ENCODE data around the gene GSTP1. TPM values are rescaled to one million over a fixed set of nuclear protein-coding genes. Genes with fewer than 3 reads are reported as not detected.

Gene GSTP1
- total and polyA plus RNA-seq, 2 of the 8 experiments (the other 6 are each of a cell fraction or from before 2014, with no cell fraction given) = 1,454 to 3,329 TPM

- H3K79me2 ChIP-seq (ENCODE audit: control insufficient read depth in 1 of 2, insufficient read depth in 2 of 2, low read length in 2 of 2) = no peaks in the 10 kb centered on the region
- no peak overlapping the region for H3K14ac ChIP-seq (ENCODE audit: insufficient read length)
- H3K4me3 ChIP-seq (ENCODE audit: extremely low read depth in 1 of 4, insufficient read depth in 2 of 4, low read depth in 3 of 4, low read length in 4 of 4) = peak overlapping the region; percentile 51 to 84 (median 78)
- peak overlapping the region; percentile 37 to 71 (median 50); a peak in 6 of 7 replicates for H3K9ac ChIP-seq (replicated peaks in 1 of 4; ENCODE audit: extremely low read depth in 1 of 4, low read depth in 3 of 4, low read length in 3 of 4)
- peak overlapping the region; percentile 40; the same call in 1 of the 2 replicates for H2BK5ac ChIP-seq (ENCODE audit: low read depth, low read length)
- H2BK20ac ChIP-seq (ENCODE audit: low read length) = no peak overlapping the region
- peak overlapping the region; percentile 39 for H3K56ac ChIP-seq (replicated peaks; ENCODE audit: insufficient read length, low read depth, low read length)
- no peak overlapping the region for H2AFZ ChIP-seq (ENCODE audit: low read length)
- no peaks in the 10 kb centered on the region for H3K9me3 ChIP-seq (ENCODE audit: insufficient read depth in 2 of 2, low read depth in 1 of 2, low read length in 1 of 2)
- H3K27me3 ChIP-seq (replicated peaks in 1 of 4; ENCODE audit: control insufficient read depth in 3 of 4, extremely low read depth in 1 of 4, insufficient read depth in 3 of 4, low read length in 3 of 4) = no peaks in the 10 kb centered on the region; a peak in 1 of 7 replicates
- H2AK5ac ChIP-seq (ENCODE audit: low read depth, low read length) = no peak overlapping the region; the same call in 1 of the 2 replicates
- ChIA-PET CTCF (ENCODE audit: partially characterized antibody) (interaction anchor here (0.6 to 10.1 kb wide), 23 partner anchors 9 to 171 kb away, joined by 3 to 117 read pairs (median 4); partner anchors contain the start of genes CABP2 and TBX10), POLR2A (ENCODE audit: partially characterized antibody) (interaction anchor here (0.6 to 11.7 kb wide), 10 partner anchors 9 to 1733 kb away, joined by 3 to 194 read pairs (median 4); partner anchors contain the start of genes GSTP1 and TBX10)
- H4K5ac ChIP-seq (ENCODE audit: insufficient read length, low read depth, low read length) = no peak overlapping the region
- no peak for FAIRE-seq
- no peak overlapping the region for H2BK15ac ChIP-seq (ENCODE audit: low read length)
- H3K4me2 ChIP-seq (ENCODE audit: insufficient read depth in 1 of 2, low read depth in 2 of 2, low read length in 2 of 2) = peak overlapping the region; percentile 37 to 83
- H3K4me1 ChIP-seq (replicated peaks in 1 of 4; ENCODE audit: control insufficient read depth in 3 of 4, insufficient read depth in 4 of 4, low read length in 3 of 4) = peaks cover 0 to 29% (median 18%) of the 10 kb centered on the region in 4 experiments; a peak in 6 of 7 replicates
- peaks cover 0 to 7% (median 0%) of the 10 kb centered on the region in 4 experiments; a peak in 1 of 8 replicates for H3K36me3 ChIP-seq (ENCODE audit: control insufficient read depth in 2 of 4, insufficient read depth in 4 of 4, low read length in 3 of 4)
- H3K23ac ChIP-seq (ENCODE audit: insufficient read length) = no peak overlapping the region
- no peak overlapping the region for H2BK120ac ChIP-seq (replicated peaks; ENCODE audit: low read depth, low read length)
- peak; percentile 95 to 98 for DNase-seq (ENCODE audit: low read depth in 1 of 2, low spot score in 2 of 2)
- no peak overlapping the region for H4K91ac ChIP-seq (replicated peaks; ENCODE audit: insufficient read length, low read length)
- H2BK12ac ChIP-seq (ENCODE audit: low read depth, low read length) = no peak overlapping the region; the same call in 1 of the 2 replicates
- peaks cover 2% of the 10 kb centered on the region; the same call in 1 of the 2 replicates for H3K23me2 ChIP-seq (ENCODE audit: low read depth, low read length)
- no peaks in the 10 kb centered on the region for H3K79me1 ChIP-seq (ENCODE audit: low read depth, low read length)
- peak overlapping the region; percentile 73 for H3K4ac ChIP-seq (replicated peaks; ENCODE audit: insufficient read length, low read depth, low read length)
- peak overlapping the region; percentile 35; the same call in 1 of the 2 replicates for H3K27ac ChIP-seq (ENCODE audit: low read depth, low read length)
- H4K20me1 ChIP-seq (replicated peaks in 1 of 2; ENCODE audit: control insufficient read depth in 1 of 2, insufficient read depth in 2 of 2, low read length in 2 of 2) = no peaks in the 10 kb centered on the region
- H3K18ac ChIP-seq (ENCODE audit: extremely low read depth, low read length) = peak overlapping the region; percentile 83
- peak overlapping the region; percentile 66 for H4K8ac ChIP-seq (ENCODE audit: extremely low read depth, insufficient read depth, low read length)
- 2% methylated on average over 33 of the region's 70 CpGs; no CpG with 5 or more reads in 1 of the 2 experiments for WGBS, 2 experiments (ENCODE audit: extremely low coverage in 1 of 2, insufficient coverage in 1 of 2, insufficient read length in 1 of 2, insufficient replicate concordance in 2 of 2, low coverage in 1 of 2, low lambda C conversion rate in 2 of 2, missing lambda C conversion rate in 1 of 2)
- TF ChIP-seq KDM4A (IDR thresholded peaks at IDR 0.05; ENCODE audit: low read depth, low read length, severe bottlenecking) (peak; percentile 30), TAF1 (IDR thresholded peaks at IDR 0.05; ENCODE audit: low read depth, low read length) (peak; percentile 52; the same call in 1 of the 2 replicates), SIN3A (conservative IDR thresholded peaks at IDR 0.05 in 1 of 2, IDR thresholded peaks at IDR 0.05 in 1 of 2; ENCODE audit: low read depth in 1 of 2, low read length in 2 of 2) (0 out of 4 replicates have a peak, but pooled peaks have one; percentile 45 to 50), BACH1 (IDR thresholded peaks at IDR 0.05; ENCODE audit: low read length) (peak; percentile 77), POLR2A (IDR thresholded peaks at IDR 0.05; ENCODE audit: control extremely low read depth in 1 of 2, low read depth in 2 of 2, low read length in 2 of 2) (peak in 1 of 2 experiments; percentile 91; a peak in 2 of 3 replicates), CEBPB (IDR thresholded peaks at IDR 0.05; ENCODE audit: low read depth, low read length) (no peak), CTCF (IDR thresholded peaks at IDR 0.05; ENCODE audit: control extremely low read depth in 1 of 3, insufficient read depth in 1 of 3, low read depth in 1 of 3, low read length in 3 of 3) (peak in 2 of 3 experiments; percentile 74 to 79; a peak in 3 of 4 replicates), MAFK (IDR thresholded peaks at IDR 0.05; ENCODE audit: low read depth, low read length) (no peak), TEAD4 (IDR thresholded peaks at IDR 0.05; ENCODE audit: low read depth, low read length) (no peak)
Measured at GRCh38 chr11:67630228-67630942, 46.8 kb downstream of the GSTP1 start.
